Measurements from ENCODE around the gene TMEM120B. TPM values are rescaled to one million over a fixed set of nuclear protein-coding genes. Genes with fewer than 3 reads are reported as not detected.

The TMEM120B gene
- total and polyA plus RNA-seq, 9 donors: 10.2 to 28.1 (median 16.3) TPM

Other genes with a start within 250 kb of the TMEM120B start
- gene KDM2B, start 131.7 kb upstream of the TMEM120B start, total RNA-seq: 15.3 TPM
- 10 to 100 TPM; 19.8 to 27.3 (median 23.3) TPM for gene KDM2B, start 131.7 kb upstream of the TMEM120B start, polyA plus RNA-seq (ENCODE audit: insufficient read depth in 1 of 8, insufficient read length in 8 of 8, low replicate concordance in 1 of 8)
- gene ORAI1, start 86.2 kb upstream of the TMEM120B start, total RNA-seq: 12.2 TPM
- 10 to 100 TPM; 24.5 to 46.8 (median 41.4) TPM for gene ORAI1, start 86.2 kb upstream of the TMEM120B start, polyA plus RNA-seq (ENCODE audit: insufficient read depth in 1 of 8, insufficient read length in 8 of 8, low replicate concordance in 1 of 8)
- 0.13 TPM for gene MORN3, start 43.1 kb upstream of the TMEM120B start, total RNA-seq
- under 1 TPM; 0.16 to 0.96 (median 0.23) TPM for gene MORN3, start 43.1 kb upstream of the TMEM120B start, polyA plus RNA-seq (ENCODE audit: insufficient read depth in 1 of 8, insufficient read length in 8 of 8, low replicate concordance in 1 of 8)
- gene RHOF, start 80.9 kb downstream of the TMEM120B start, total RNA-seq: 3.3 TPM
- gene RHOF, start 80.9 kb downstream of the TMEM120B start, polyA plus RNA-seq (ENCODE audit: insufficient read depth in 1 of 8, insufficient read length in 8 of 8, low replicate concordance in 1 of 8): 1 to 10 TPM; 1.2 to 3.5 (median 1.9) TPM
- gene SETD1B, start 91.3 kb downstream of the TMEM120B start, total RNA-seq: 3.6 TPM
- 10 to 100 TPM in 5 of 8 donors, 1 to 10 TPM in 3; 6.6 to 13.4 (median 10.3) TPM for gene SETD1B, start 91.3 kb downstream of the TMEM120B start, polyA plus RNA-seq (ENCODE audit: insufficient read depth in 1 of 8, insufficient read length in 8 of 8, low replicate concordance in 1 of 8)
- 0.04 TPM for gene HPD, start 146.1 kb downstream of the TMEM120B start, total RNA-seq
- gene HPD, start 146.1 kb downstream of the TMEM120B start, polyA plus RNA-seq (ENCODE audit: insufficient read depth in 1 of 8, insufficient read length in 8 of 8, low replicate concordance in 1 of 8): under 1 TPM in 4 of 8 donors, not detected in 4; 0.09 to 0.15 (median 0.12) TPM
- 50.9 TPM for gene PSMD9, start 176.0 kb downstream of the TMEM120B start, total RNA-seq
- 10 to 100 TPM; 42.9 to 55.9 (median 47.6) TPM for gene PSMD9, start 176.0 kb downstream of the TMEM120B start, polyA plus RNA-seq (ENCODE audit: insufficient read depth in 1 of 8, insufficient read length in 8 of 8, low replicate concordance in 1 of 8)
- gene CFAP251, start 205.8 kb downstream of the TMEM120B start, total RNA-seq: 1.7 TPM
- gene CFAP251, start 205.8 kb downstream of the TMEM120B start, polyA plus RNA-seq (ENCODE audit: insufficient read depth in 1 of 8, insufficient read length in 8 of 8, low replicate concordance in 1 of 8): 1 to 10 TPM in 4 of 8 donors, under 1 TPM in 4; 0.74 to 2.1 (median 1.1) TPM

Data from muscle of leg (tissue), 9 donors.